Naive thymus-derived CD4-positive, alpha-beta T cell (primary cell): ENCODE measurements around the gene MICAL3. TPM values are rescaled to one million over a fixed set of nuclear protein-coding genes. Genes with fewer than 3 reads are reported as not detected.

Experiments
- ATAC-seq: fragments of 150-1000 bp; cut with Tn5 transposase; 2 replicates; pipeline ENCODE4 v1.10.0; 2021; ENCODE audit warnings: mild to moderate bottlenecking, moderate library complexity
- CTCF ChIA-PET: fragments of 350-600 bp; sonication (Branson Sonifier 250); formaldehyde crosslinking; loops from one replicate; lab custom pipeline; 2021; ENCODE audit warnings: antibody characterized with exemption; lab: Charles Lee
- POLR2A ChIA-PET: fragments of 350-600 bp; sonication (Branson Sonifier 250); formaldehyde crosslinking; loops from one replicate; lab custom pipeline; 2021; ENCODE audit warnings: antibody characterized with exemption, inconsistent platforms; lab: Charles Lee
- DNase-seq, 9 donors: peaks; one replicate each; pipeline versions ENCODE4 v3.0.0 to v3.0.0-alpha.2; 2020 to 2022; ENCODE audit warnings: mixed read lengths in 1 of 9
- H3K27ac ChIP-seq: one replicate; pipeline ENCODE4 v1.7.0; 2013; ENCODE audit warnings: mild to moderate bottlenecking, low read depth, low read length, moderate library complexity
- H3K27me3 ChIP-seq, 2 donors: one replicate each; pipeline ENCODE4 v1.7.0; 2013; ENCODE audit warnings: low read length in 2 of 2, mild to moderate bottlenecking in 2 of 2, moderate library complexity in 2 of 2; ENCODE audit not compliant: control insufficient read depth in 2 of 2, insufficient read depth in 2 of 2
- H3K36me3 ChIP-seq, 3 experiments: 1 replicate in 2 of 3; 2 replicates in 1 of 3; pipeline ENCODE4 v1.7.0; 2013; ENCODE audit warnings: low read length in 3 of 3, mild to moderate bottlenecking in 3 of 3, moderate library complexity in 1 of 3; ENCODE audit not compliant: insufficient read depth in 3 of 3, control insufficient read depth in 2 of 3
- H3K4me1 ChIP-seq, 2 donors: one replicate each; pipeline ENCODE4 v1.7.0; 2013; ENCODE audit warnings: low read length in 2 of 2, mild to moderate bottlenecking in 2 of 2, moderate library complexity in 1 of 2; ENCODE audit not compliant: control insufficient read depth in 2 of 2, insufficient read depth in 2 of 2
- H3K4me3 ChIP-seq: 2 replicates; pipeline ENCODE4 v1.7.0; 2013; ENCODE audit warnings: mild to moderate bottlenecking, low read length
- H3K9me3 ChIP-seq, 3 experiments: 1 replicate in 2 of 3; 2 replicates in 1 of 3; pipeline ENCODE4 v1.7.0; 2013; ENCODE audit warnings: low read length in 3 of 3; ENCODE audit not compliant: control insufficient read depth in 2 of 3
- H3K27ac Mint-ChIP-seq, 9 donors: one replicate each; pipeline ENCODE4 v1.8.0; 2020 to 2022; ENCODE audit warnings: mixed read lengths in 9 of 9, mild to moderate bottlenecking in 8 of 9, moderate library complexity in 5 of 9, inconsistent platforms in 2 of 9
- H3K27me3 Mint-ChIP-seq, 5 donors: one replicate each; pipeline ENCODE4 v1.8.0; 2021 to 2022; ENCODE audit warnings: mixed read lengths in 5 of 5, mild to moderate bottlenecking in 1 of 5
- H3K36me3 Mint-ChIP-seq, 5 donors: one replicate each; pipeline ENCODE4 v1.8.0; 2020 to 2022; ENCODE audit warnings: mixed read lengths in 5 of 5, mild to moderate bottlenecking in 3 of 5, inconsistent platforms in 1 of 5
- H3K4me1 Mint-ChIP-seq, 7 donors: one replicate each; pipeline ENCODE4 v1.8.0; 2020 to 2022; ENCODE audit warnings: mixed read lengths in 7 of 7, mild to moderate bottlenecking in 3 of 7, inconsistent platforms in 1 of 7
- H3K4me3 Mint-ChIP-seq, 10 donors: one replicate each; pipeline ENCODE4 v1.8.0; 2020 to 2022; ENCODE audit warnings: mild to moderate bottlenecking in 10 of 10, mixed read lengths in 10 of 10, moderate library complexity in 6 of 10, inconsistent platforms in 2 of 10
- H3K9me3 Mint-ChIP-seq, 11 donors: one replicate each; pipeline ENCODE4 v1.8.0; 2020 to 2022; ENCODE audit warnings: mixed read lengths in 11 of 11, mild to moderate bottlenecking in 4 of 11, inconsistent platforms in 1 of 11, moderate library complexity in 1 of 11
- intact Hi-C, 2 donors: fragments of 100-400 bp; cut with micrococcal nuclease; formaldehyde crosslinking; loops; one replicate each; pipeline ENCODE4 v1.15.1; 2023
- polyA plus RNA-seq, 2 donors: library from polyadenylated mRNA; unstranded; fragments of 300-500 nt; fragmentation: Illumina TruSeq; gene quantifications; one replicate each; pipeline ENCODE4 v1.2.3, GENCODE V29; 2021
- total RNA-seq, 6 experiments: library from RNA in 5 of 6; stranded (reverse) in 5 of 6; gene quantifications; 1 replicate in 5 of 6; 2 replicates in 1 of 6; pipeline ENCODE4 v1.2.3 and lab custom pipeline; 2021 to 2026

The MICAL3 gene
- total and polyA plus RNA-seq, 7 experiments from 2014 or later, result 0.28 to 43.9 (median 11.4) TPM

DNA sequence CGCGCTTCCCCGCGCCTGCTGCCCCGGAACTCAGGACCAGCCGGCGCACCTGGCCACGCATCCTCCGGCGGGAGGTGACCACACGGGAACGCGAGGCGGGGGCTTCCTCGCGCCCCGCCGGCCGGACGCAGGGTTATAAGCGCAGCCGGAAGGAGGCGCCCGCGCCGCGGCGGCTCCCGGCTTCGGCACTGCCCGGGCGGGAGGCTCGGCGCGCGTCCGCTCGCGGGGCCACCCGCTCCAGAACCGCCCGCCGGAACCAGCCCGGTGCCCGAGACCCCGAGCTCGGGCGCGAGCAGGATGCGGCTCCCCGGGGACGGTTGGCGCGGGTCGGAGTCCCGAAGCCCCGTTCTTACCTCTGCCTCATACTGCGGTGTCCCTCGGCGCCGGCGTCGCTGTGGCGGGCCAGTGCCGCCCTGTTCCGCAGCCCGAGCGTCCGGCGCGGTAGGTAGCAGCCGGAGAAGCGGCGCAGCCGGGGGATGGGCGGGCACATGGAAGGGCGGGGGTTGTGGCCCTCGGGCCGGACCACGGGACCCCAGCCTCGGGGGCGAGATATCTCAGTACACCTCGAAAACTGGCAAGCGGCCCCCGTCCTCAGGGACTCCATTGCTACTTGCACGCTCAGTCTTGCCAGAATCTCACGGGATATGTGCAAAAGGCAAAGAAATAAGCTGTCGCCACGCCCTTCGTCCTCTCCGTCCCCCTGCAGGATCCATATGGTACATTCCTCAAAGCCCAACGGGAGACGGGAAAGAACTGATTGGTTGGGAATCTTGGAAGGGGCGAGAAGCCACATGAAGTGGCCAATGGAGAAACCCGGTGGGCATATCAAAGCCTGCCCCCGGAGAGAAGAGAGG is 23.1 kb downstream of the MICAL3 start:
- Mint-ChIP-seq H3K9me3 (peaks cover 0 to 2% (median 0%) of the 10 kb centered on the region in 11 donors), H3K27me3 (peaks cover 0 to 27% (median 3%) of the 10 kb centered on the region in 5 donors), H3K4me3 (peak overlapping the region; percentile 79 to 96 (median 92)), H3K4me1 (peaks cover 33 to 50% (median 47%) of the 10 kb centered on the region in 7 donors), H3K27ac (peak overlapping the region in 8 of 9 donors; percentile 62 to 97 (median 84)), H3K36me3 (peaks cover 0 to 3% (median 0%) of the 10 kb centered on the region in 5 donors)
- peak overlapping the region; percentile 63 for H3K27ac ChIP-seq
- peaks cover 13 to 20% of the 10 kb centered on the region in 2 donors for H3K4me1 ChIP-seq
- H3K9me3 ChIP-seq, result no peaks in the 10 kb centered on the region
- H3K27me3 ChIP-seq, result no peaks in the 10 kb centered on the region
- peak in 8 of 9 donors; percentile 18 to 77 (median 49) for DNase-seq
- no peaks in the 10 kb centered on the region for H3K36me3 ChIP-seq
- intact Hi-C loops, result loop anchor here (1.0 to 5.0 kb wide), 5 partner anchors 20 to 364 kb away; partner anchors contain the start of genes PEX26 (in 2 of the 2), BCL2L13 (in 1 of the 2) and MICAL3 (in 1 of the 2)
- peak; percentile 69 for ATAC-seq
- CTCF ChIA-PET, result interaction anchor here (1.9 kb wide), 1 partner anchor 27 kb away, joined by 5 read pairs; no protein-coding TSS in a partner anchor
- POLR2A ChIA-PET, result interaction anchor here (1.4 kb wide), 1 partner anchor 76 kb away, joined by 6 read pairs; the partner anchor contains the start of gene PEX26
- H3K4me3 ChIP-seq, result peak overlapping the region; percentile 85

DNA sequence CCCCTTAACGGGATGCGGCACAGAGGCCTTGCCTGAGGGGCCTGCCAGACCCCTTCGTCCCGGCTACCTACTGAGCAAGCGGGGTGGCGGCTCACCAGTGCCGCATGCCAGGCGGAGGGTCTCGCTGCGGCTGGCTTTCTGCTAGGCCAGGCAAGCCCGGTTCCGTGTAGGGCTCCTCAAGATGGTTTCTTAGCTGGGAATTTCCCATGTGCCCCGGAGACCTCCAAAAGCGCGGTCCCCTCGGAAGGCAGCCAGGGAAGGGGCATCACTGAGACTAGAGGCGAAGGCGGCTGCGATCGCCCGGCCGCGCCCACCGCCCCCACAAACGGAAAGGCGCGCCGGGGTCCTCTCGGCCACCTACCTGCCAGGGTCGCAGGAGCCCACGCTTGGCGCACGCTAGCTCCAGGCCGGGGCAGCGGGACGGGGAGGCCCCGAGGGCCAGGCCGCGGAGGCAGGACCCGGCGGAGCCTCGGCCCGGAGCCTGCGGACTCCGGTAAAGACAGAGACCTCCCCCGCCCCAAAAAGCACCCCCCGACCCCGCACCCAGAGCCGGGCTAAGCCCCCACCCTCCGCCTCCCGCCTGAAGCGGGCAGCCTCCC is 23.8 kb downstream of the MICAL3 start:
- ATAC-seq, result peak; percentile 15
- Histone ChIP-seq H3K9me3 (no peaks in the 10 kb centered on the region), H3K4me1 (peaks cover 14 to 22% of the 10 kb centered on the region in 2 donors), H3K4me3 (peak overlapping the region; percentile 85), H3K27ac (peak overlapping the region; percentile 63), H3K27me3 (no peaks in the 10 kb centered on the region), H3K36me3 (no peaks in the 10 kb centered on the region)
- peaks cover 0 to 3% (median 0%) of the 10 kb centered on the region in 5 donors for H3K36me3 Mint-ChIP-seq
- DNase-seq, result peak in 5 of 9 donors; percentile 6 to 46 (median 14)
- peaks cover 33 to 51% (median 48%) of the 10 kb centered on the region in 7 donors for H3K4me1 Mint-ChIP-seq
- H3K9me3 Mint-ChIP-seq, result peaks cover 0 to 2% (median 0%) of the 10 kb centered on the region in 11 donors
- peak overlapping the region in 6 of 9 donors; percentile 14 to 76 (median 50) for H3K27ac Mint-ChIP-seq
- H3K27me3 Mint-ChIP-seq, result peaks cover 0 to 22% (median 0%) of the 10 kb centered on the region in 5 donors
- ChIA-PET POLR2A (interaction anchor here (1.0 to 1.4 kb wide), 2 partner anchors 22 to 77 kb away, joined by 3 to 6 read pairs; partner anchors contain the start of gene PEX26), CTCF (interaction anchor here (1.9 to 2.1 kb wide), 2 partner anchors 28 to 76 kb away, joined by 4 to 5 read pairs; no protein-coding TSS in a partner anchor)
- intact Hi-C loops, result loop anchor here (1.0 to 5.0 kb wide), 6 partner anchors 20 to 363 kb away; partner anchors contain the start of genes PEX26 (in 2 of the 2), BCL2L13 (in 1 of the 2) and MICAL3 (in 1 of the 2)
- H3K4me3 Mint-ChIP-seq, result peak overlapping the region; percentile 50 to 93 (median 70)

DNA sequence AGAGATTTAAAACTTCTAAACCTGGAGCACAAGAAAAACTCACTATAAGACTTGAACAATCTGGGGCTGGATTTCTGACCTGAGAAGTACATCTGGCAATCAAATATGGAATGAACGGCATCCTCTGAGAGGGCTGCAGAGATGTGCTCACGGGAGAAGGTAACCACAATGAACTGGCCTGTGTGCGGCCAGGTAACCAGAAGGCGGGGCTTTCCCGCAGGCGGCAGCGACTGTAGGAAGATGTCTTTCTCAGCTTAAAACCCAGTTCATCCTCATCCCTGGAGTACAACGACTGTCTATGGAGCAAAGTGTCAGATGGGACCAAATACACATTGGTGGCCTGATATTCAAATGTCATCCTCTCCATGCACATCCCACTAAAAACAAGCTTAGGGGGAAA is 24.5 kb downstream of the MICAL3 start:
- Mint-ChIP-seq H3K36me3 (peaks cover 0 to 3% (median 0%) of the 10 kb centered on the region in 5 donors), H3K9me3 (peaks cover 0 to 2% (median 0%) of the 10 kb centered on the region in 11 donors), H3K4me1 (peaks cover 36 to 54% (median 51%) of the 10 kb centered on the region in 7 donors), H3K27me3 (peaks cover 0 to 20% (median 0%) of the 10 kb centered on the region in 5 donors), H3K27ac (peak overlapping the region in 8 of 9 donors; percentile 33 to 83 (median 60)), H3K4me3 (peak overlapping the region; percentile 21 to 93 (median 70))
- Histone ChIP-seq H3K36me3 (no peaks in the 10 kb centered on the region), H3K4me3 (peak overlapping the region; percentile 85), H3K9me3 (no peaks in the 10 kb centered on the region), H3K27me3 (no peaks in the 10 kb centered on the region), H3K27ac (no peak overlapping the region), H3K4me1 (peaks cover 14 to 22% of the 10 kb centered on the region in 2 donors)
- intact Hi-C loops, result loop anchor here (1.0 to 5.0 kb wide), 3 partner anchors 19 to 363 kb away; partner anchors contain the start of gene BCL2L13 (in 1 of the 2)
- ATAC-seq, result no peak
- POLR2A ChIA-PET, result interaction anchor here (1.0 to 1.4 kb wide), 2 partner anchors 23 to 78 kb away, joined by 3 to 6 read pairs; partner anchors contain the start of gene PEX26
- CTCF ChIA-PET, result interaction anchor here (1.9 to 2.1 kb wide), 2 partner anchors 28 to 76 kb away, joined by 4 to 5 read pairs; no protein-coding TSS in a partner anchor
- no peak for DNase-seq

DNA sequence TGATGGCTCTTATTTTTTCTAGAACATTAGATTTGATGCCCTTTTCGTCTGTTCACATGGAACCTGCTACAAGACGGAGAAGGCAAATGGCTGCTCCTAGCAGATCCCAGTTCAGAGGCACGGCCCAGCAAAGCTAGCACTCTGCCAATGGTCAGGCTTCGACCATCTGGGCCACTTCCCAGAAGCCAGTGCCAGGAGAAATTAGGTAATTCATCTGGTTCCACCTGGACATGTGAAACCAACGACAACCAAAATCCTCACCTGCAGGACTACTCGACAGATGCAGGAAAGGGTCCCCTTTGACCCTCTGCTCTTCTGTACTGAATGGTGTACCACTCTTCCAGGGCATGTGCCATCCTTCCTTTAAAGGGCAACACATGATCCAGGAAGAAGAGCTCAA is 25.4 kb downstream of the MICAL3 start:
- Mint-ChIP-seq H3K36me3 (peaks cover 0 to 3% (median 0%) of the 10 kb centered on the region in 5 donors), H3K4me3 (peak overlapping the region in 6 of 10 donors; percentile 4 to 72 (median 66)), H3K27ac (peak overlapping the region in 5 of 9 donors; percentile 6 to 83 (median 29)), H3K4me1 (peaks cover 39 to 57% (median 54%) of the 10 kb centered on the region in 7 donors), H3K9me3 (peaks cover 0 to 2% (median 0%) of the 10 kb centered on the region in 11 donors), H3K27me3 (peaks cover 0 to 16% (median 0%) of the 10 kb centered on the region in 5 donors)
- H3K9me3 ChIP-seq, result no peaks in the 10 kb centered on the region
- no peaks in the 10 kb centered on the region for H3K27me3 ChIP-seq
- no peak for ATAC-seq
- DNase-seq, result no peak
- intact Hi-C loops, result no loop called here
- POLR2A ChIA-PET, result no interaction called here
- H3K36me3 ChIP-seq, result no peaks in the 10 kb centered on the region
- no peak overlapping the region for H3K27ac ChIP-seq
- H3K4me3 ChIP-seq, result no peak overlapping the region
- peaks cover 14 to 22% of the 10 kb centered on the region in 2 donors for H3K4me1 ChIP-seq
- CTCF ChIA-PET, result interaction anchor here (1.0 to 2.1 kb wide), 3 partner anchors 29 to 79 kb away, joined by 4 to 5 read pairs (median 5); partner anchors contain the start of gene PEX26

DNA sequence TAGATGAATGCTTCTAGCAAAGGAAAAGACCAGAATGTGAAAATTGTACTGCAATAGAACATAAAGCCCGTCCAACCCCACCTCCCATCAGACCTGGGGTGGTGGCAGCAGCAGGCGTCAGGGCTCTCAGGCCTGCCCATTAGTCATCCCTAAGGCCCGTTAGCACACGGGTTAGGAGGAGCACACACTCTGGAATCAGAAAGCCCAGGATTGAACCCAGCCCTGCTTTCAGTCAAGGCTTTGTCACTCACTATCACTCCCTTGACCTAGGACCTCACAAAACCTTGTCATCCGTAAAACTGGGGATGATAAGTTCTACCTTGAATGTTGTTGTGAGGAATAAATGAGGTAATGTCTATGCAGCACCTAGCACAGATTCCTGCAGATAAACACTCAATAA is 26.9 kb downstream of the MICAL3 start:
- H3K4me1 Mint-ChIP-seq, result peaks cover 37 to 54% (median 51%) of the 10 kb centered on the region in 7 donors
- CTCF ChIA-PET, result no interaction called here
- POLR2A ChIA-PET, result no interaction called here
- H3K4me3 Mint-ChIP-seq, result peak overlapping the region in 5 of 10 donors; percentile 27 to 65 (median 48)
- peaks cover 0 to 9% (median 0%) of the 10 kb centered on the region in 5 donors for H3K27me3 Mint-ChIP-seq
- H3K9me3 Mint-ChIP-seq, result no peaks in the 10 kb centered on the region
- Histone ChIP-seq H3K4me3 (peak overlapping the region; percentile 19), H3K9me3 (no peaks in the 10 kb centered on the region), H3K27ac (peak overlapping the region; percentile 2), H3K36me3 (no peaks in the 10 kb centered on the region), H3K4me1 (peaks cover 14 to 22% of the 10 kb centered on the region in 2 donors), H3K27me3 (no peaks in the 10 kb centered on the region)
- peaks cover 0 to 3% (median 0%) of the 10 kb centered on the region in 5 donors for H3K36me3 Mint-ChIP-seq
- intact Hi-C loops, result no loop called here
- ATAC-seq (no peak), DNase-seq (no peak)
- peak overlapping the region; percentile 18 to 88 (median 71) for H3K27ac Mint-ChIP-seq
